H9 (cell line): ENCODE results near the gene UQCR10. TPM values are rescaled to one million over a fixed set of nuclear protein-coding genes. Genes with fewer than 3 reads are reported as not detected.

Experiments used
- DNase-seq: peaks from one replicate; pipeline ENCODE4 v3.0.0-alpha.2; 2017
- H2AFZ ChIP-seq: one replicate; pipeline ENCODE4 v1.6.1; 2013; ENCODE audit warnings: mild to moderate bottlenecking, low read length, control low read depth, moderate library complexity
- H2AK5ac ChIP-seq: 2 replicates; pipeline ENCODE4 v1.6.1; 2013; ENCODE audit warnings: low read length, control low read depth, mixed read lengths; ENCODE audit not compliant: insufficient read length
- H2BK120ac ChIP-seq: one replicate; pipeline ENCODE4 v1.6.1; 2013; ENCODE audit warnings: low read depth, mild to moderate bottlenecking, low read length, control low read depth, inconsistent platforms; ENCODE audit not compliant: poor library complexity, severe bottlenecking
- H2BK12ac ChIP-seq: 2 replicates; pipeline ENCODE4 v1.6.1; 2013; ENCODE audit warnings: low read length, control low read depth, mixed read lengths, low read depth; ENCODE audit not compliant: insufficient read length
- H2BK15ac ChIP-seq: 2 replicates; pipeline ENCODE4 v1.6.1; 2013; ENCODE audit warnings: low read depth, low read length, control low read depth
- H2BK20ac ChIP-seq: one replicate; pipeline ENCODE4 v1.6.1; 2013; ENCODE audit warnings: low read depth, mild to moderate bottlenecking, low read length, control low read depth, inconsistent platforms; ENCODE audit not compliant: poor library complexity, severe bottlenecking
- H2BK5ac ChIP-seq: 2 replicates; pipeline ENCODE4 v1.6.1; 2013; ENCODE audit warnings: low read length, control low read depth, mixed read lengths; ENCODE audit not compliant: insufficient read length
- H3K14ac ChIP-seq: 2 replicates; pipeline ENCODE4 v1.6.1; 2013; ENCODE audit warnings: low read length, control low read depth; ENCODE audit not compliant: insufficient read depth
- H3K18ac ChIP-seq: 2 replicates; pipeline ENCODE4 v1.6.1; 2013; ENCODE audit warnings: low read depth, mild to moderate bottlenecking, mixed read lengths, low read length, control low read depth; ENCODE audit not compliant: insufficient read length
- H3K23ac ChIP-seq: 2 replicates; pipeline ENCODE4 v1.6.1; 2013; ENCODE audit warnings: low read length, control low read depth, mixed read lengths, low read depth; ENCODE audit not compliant: insufficient read length
- H3K23me2 ChIP-seq: 2 replicates; pipeline ENCODE4 v1.6.1; 2013; ENCODE audit warnings: low read depth, mild to moderate bottlenecking, mixed read lengths, low read length, control low read depth; ENCODE audit not compliant: insufficient read length, poor library complexity, severe bottlenecking
- H3K27ac ChIP-seq: 2 replicates; pipeline ENCODE4 v1.5.1; 2013; ENCODE audit warnings: low read length, control low read depth, mixed read lengths, low read depth; ENCODE audit not compliant: insufficient read length
- H3K27me3 ChIP-seq: 2 replicates; pipeline ENCODE4 v1.6.1; 2013; ENCODE audit warnings: low read length, control low read depth, inconsistent platforms; ENCODE audit not compliant: insufficient read depth
- H3K4ac ChIP-seq: 2 replicates; pipeline ENCODE4 v1.6.1; 2013; ENCODE audit warnings: low read depth, mild to moderate bottlenecking, control low read depth, inconsistent platforms, low read length, moderate library complexity
- H3K4me1 ChIP-seq: 2 replicates; pipeline ENCODE4 v1.6.1; 2013; ENCODE audit warnings: low read length, control low read depth, inconsistent platforms; ENCODE audit not compliant: insufficient read depth
- H3K4me2 ChIP-seq: 2 replicates; pipeline ENCODE4 v1.6.1; 2013; ENCODE audit warnings: low read length, control low read depth, mixed read lengths; ENCODE audit not compliant: insufficient read length, insufficient read depth
- H3K56ac ChIP-seq: 2 replicates; pipeline ENCODE4 v1.6.1; 2013; ENCODE audit warnings: low read depth, mild to moderate bottlenecking, mixed read lengths, low read length, control low read depth; ENCODE audit not compliant: insufficient read length
- H3K79me1 ChIP-seq: 2 replicates; pipeline ENCODE4 v1.6.1; 2013; ENCODE audit warnings: low read depth, mild to moderate bottlenecking, moderate library complexity, low read length, control low read depth, inconsistent platforms; ENCODE audit not compliant: insufficient read depth, poor library complexity, severe bottlenecking
- H3K79me2 ChIP-seq: 2 replicates; pipeline ENCODE4 v1.6.1; 2013; ENCODE audit warnings: low read length, control low read depth, inconsistent platforms; ENCODE audit not compliant: insufficient read depth
- H3K9ac ChIP-seq: 2 replicates; pipeline ENCODE4 v1.6.1; 2013; ENCODE audit warnings: low read length, control low read depth, mixed read lengths; ENCODE audit not compliant: insufficient read length; ENCODE audit errors: extremely low read depth
- H3K9me3 ChIP-seq: one replicate; pipeline ENCODE4 v1.6.1; 2013; ENCODE audit warnings: low read depth, low read length, inconsistent platforms; ENCODE audit not compliant: control insufficient read depth
- H3T11ph ChIP-seq: one replicate; pipeline ENCODE4 v1.6.1; 2013; ENCODE audit warnings: mild to moderate bottlenecking, low read length, control low read depth, inconsistent platforms
- H4K20me1 ChIP-seq: one replicate; pipeline ENCODE4 v1.6.1; 2013; ENCODE audit not compliant: control insufficient read depth, insufficient read length, insufficient read depth
- H4K5ac ChIP-seq: 2 replicates; pipeline ENCODE4 v1.6.1; 2013; ENCODE audit warnings: low read depth, mild to moderate bottlenecking, mixed read lengths, low read length, control low read depth; ENCODE audit not compliant: insufficient read length
- H4K8ac ChIP-seq: replicated peaks from 2 replicates; pipeline ENCODE4 v1.6.1; 2013; ENCODE audit warnings: low read length, control low read depth, mixed read lengths, low read depth; ENCODE audit not compliant: insufficient read length
- H4K91ac ChIP-seq: 2 replicates; pipeline ENCODE4 v1.6.1; 2013; ENCODE audit warnings: low read depth, mild to moderate bottlenecking, moderate library complexity, mixed read lengths, low read length, control low read depth; ENCODE audit not compliant: insufficient read length
- H3K27ac Mint-ChIP-seq, 3 experiments: 2 replicates in 2 of 3; 3 replicates in 1 of 3; pipeline ENCODE4 v1.8.0; 2020 to 2021; ENCODE audit warnings: mixed read lengths in 3 of 3, mild to moderate bottlenecking in 1 of 3, moderate library complexity in 1 of 3
- H3K27me3 Mint-ChIP-seq: 2 replicates; pipeline ENCODE4 v1.8.0; 2021; ENCODE audit warnings: low read depth, mild to moderate bottlenecking, moderate library complexity, mixed read lengths
- H3K36me3 Mint-ChIP-seq, 3 experiments: 2 replicates in 2 of 3; 3 replicates in 1 of 3; pipeline ENCODE4 v1.8.0; 2020 to 2021; ENCODE audit warnings: low read depth in 3 of 3, mixed read lengths in 3 of 3; ENCODE audit not compliant: insufficient read depth in 1 of 3
- H3K4me1 Mint-ChIP-seq, 2 experiments: 2 replicates each; pipeline ENCODE4 v1.8.0; 2020; ENCODE audit warnings: mixed read lengths in 2 of 2
- H3K4me3 Mint-ChIP-seq, 2 experiments: 2 replicates in 1 of 2; 3 replicates in 1 of 2; pipeline ENCODE4 v1.8.0; 2020 to 2021; ENCODE audit warnings: mild to moderate bottlenecking in 2 of 2, mixed read lengths in 2 of 2, moderate library complexity in 1 of 2
- H3K9me3 Mint-ChIP-seq, 2 experiments: 2 replicates in 1 of 2; 3 replicates in 1 of 2; pipeline ENCODE4 v1.8.0; 2020; ENCODE audit warnings: mild to moderate bottlenecking in 2 of 2, mixed read lengths in 2 of 2, moderate library complexity in 1 of 2
- CTCF ChIP-seq: fragments of 200-600 bp; sonication (generic); conservative IDR thresholded peaks from 3 replicates; pipeline ENCODE4 v1.8.0; 2021; ENCODE audit warnings: antibody characterized with exemption, mild to moderate bottlenecking
- WGBS: extraction: QIAGEN DNeasy Blood & Tissue Kit; methylation state at CpG from one replicate; pipeline ENCODE4 v1.1.7; 2013; ENCODE audit warnings: missing lambda C conversion rate, low lambda C conversion rate, mixed read lengths; ENCODE audit not compliant: insufficient read length; ENCODE audit errors: extremely low coverage; 5-methylcytosine and 5-hydroxymethylcytosine counted together
- total RNA-seq: library from RNA; stranded (reverse); gene quantifications from 2 replicates; pipeline ENCODE4 v1.2.1, GENCODE V29; 2021

The UQCR10 gene
- total RNA-seq, 1 experiment from 2014 or later, result 124 TPM

- peaks cover 8 to 22% of the 10 kb centered on the region in 2 experiments for H3K4me1 Mint-ChIP-seq
- H3T11ph ChIP-seq, result no peak overlapping the region
- no peak overlapping the region for H4K91ac ChIP-seq
- no peak for TF ChIP-seq CTCF
- peaks cover 0 to 5% (median 3%) of the 10 kb centered on the region in 3 experiments; a peak in 3 of 7 replicates for H3K36me3 Mint-ChIP-seq
- no peak overlapping the region for H3K23ac ChIP-seq
- no peak overlapping the region for H2BK5ac ChIP-seq
- no peak overlapping the region for H2BK20ac ChIP-seq
- no peak overlapping the region for H2AFZ ChIP-seq
- H3K27ac ChIP-seq, result no peak overlapping the region
- H3K79me2 ChIP-seq, result no peaks in the 10 kb centered on the region
- H3K4ac ChIP-seq, result no peak overlapping the region
- no peak overlapping the region for H2AK5ac ChIP-seq
- no peak overlapping the region for H2BK120ac ChIP-seq
- no peak overlapping the region for H3K56ac ChIP-seq
- H3K4me1 ChIP-seq, result no peaks in the 10 kb centered on the region
- peaks cover 3% of the 10 kb centered on the region in 2 experiments; a peak in 3 of 5 replicates for H3K9me3 Mint-ChIP-seq
- H3K9me3 ChIP-seq, result no peaks in the 10 kb centered on the region
- peaks cover 2% of the 10 kb centered on the region for H4K20me1 ChIP-seq
- H3K27ac Mint-ChIP-seq, result no peak overlapping the region
- H3K27me3 Mint-ChIP-seq, result no peaks in the 10 kb centered on the region
- no peaks in the 10 kb centered on the region for H3K79me1 ChIP-seq
- DNase-seq, result no peak
- H2BK15ac ChIP-seq, result no peak overlapping the region
- H3K4me2 ChIP-seq, result no peak overlapping the region
- no peak overlapping the region for H3K14ac ChIP-seq
- no peak overlapping the region for H3K18ac ChIP-seq
- no peak overlapping the region for H3K9ac ChIP-seq
- H3K4me3 Mint-ChIP-seq, result no peak overlapping the region
- H4K8ac ChIP-seq, result no peak overlapping the region
- no peaks in the 10 kb centered on the region for H3K27me3 ChIP-seq
- peaks cover 4% of the 10 kb centered on the region for H3K23me2 ChIP-seq
- no peak overlapping the region for H4K5ac ChIP-seq
- WGBS, result no CpG with 5 or more reads among the region's 1 CpG
- no peak overlapping the region for H2BK12ac ChIP-seq
Observed at GRCh38 chr22:29735416-29735815, 31.8 kb upstream of the UQCR10 start.
